Parathyroid adenoma (tissue), 2 donors: ENCODE measurements around the gene SNX21.
"Not testable (repeated sequence)": the region's sequence is repeated elsewhere in the genome, so short reads cannot be mapped to it uniquely, and the experiment has no call there.

Experiments
- H2AFZ ChIP-seq: fragments of 300-600 bp; sonication (generic); one replicate; pipeline ENCODE4 v1.7.0; 2017; ENCODE audit warnings: antibody characterized with exemption, mild to moderate bottlenecking
- H3K27ac ChIP-seq: fragments of 300-600 bp; sonication (generic); one replicate; pipeline ENCODE4 v1.7.0; 2017
- H3K27me3 ChIP-seq: fragments of 300-600 bp; sonication (generic); one replicate; pipeline ENCODE4 v1.7.0; 2017; ENCODE audit warnings: low read length; ENCODE audit not compliant: control insufficient read depth, insufficient read depth
- H3K36me3 ChIP-seq: fragments of 300-600 bp; sonication (generic); one replicate; pipeline ENCODE4 v1.7.0; 2017; ENCODE audit warnings: low read length; ENCODE audit not compliant: control insufficient read depth, insufficient read depth
- H3K4me1 ChIP-seq: fragments of 300-600 bp; sonication (generic); one replicate; pipeline ENCODE4 v1.7.0; 2017; ENCODE audit warnings: control low read depth
- H3K4me2 ChIP-seq: fragments of 300-600 bp; sonication (generic); one replicate; pipeline ENCODE4 v1.7.0; 2017; ENCODE audit warnings: low read length
- H3K4me3 ChIP-seq: fragments of 300-600 bp; sonication (generic); one replicate; pipeline ENCODE4 v1.7.0; 2017; ENCODE audit warnings: low read depth, low read length
- H3K79me2 ChIP-seq: fragments of 300-600 bp; sonication (generic); one replicate; pipeline ENCODE4 v1.7.0; 2017; ENCODE audit warnings: control low read depth
- H3K9ac ChIP-seq: fragments of 300-600 bp; sonication (generic); one replicate; pipeline ENCODE4 v1.7.0; 2017; ENCODE audit warnings: mild to moderate bottlenecking
- H3K9me3 ChIP-seq: fragments of 300-600 bp; sonication (generic); one replicate; pipeline ENCODE4 v1.7.0; 2017; ENCODE audit warnings: low read length; ENCODE audit not compliant: control insufficient read depth
- TF ChIP-seq, protein P1 (sequence below): fragments of 300-600 bp; sonication (generic); IDR thresholded peaks from one replicate; pipeline ENCODE4 v1.7.0; 2017; ENCODE audit warnings: antibody characterized with exemption, mild to moderate bottlenecking
- donor health status: primary hyperparathyroidism.

SNX21 gene

DNA sequence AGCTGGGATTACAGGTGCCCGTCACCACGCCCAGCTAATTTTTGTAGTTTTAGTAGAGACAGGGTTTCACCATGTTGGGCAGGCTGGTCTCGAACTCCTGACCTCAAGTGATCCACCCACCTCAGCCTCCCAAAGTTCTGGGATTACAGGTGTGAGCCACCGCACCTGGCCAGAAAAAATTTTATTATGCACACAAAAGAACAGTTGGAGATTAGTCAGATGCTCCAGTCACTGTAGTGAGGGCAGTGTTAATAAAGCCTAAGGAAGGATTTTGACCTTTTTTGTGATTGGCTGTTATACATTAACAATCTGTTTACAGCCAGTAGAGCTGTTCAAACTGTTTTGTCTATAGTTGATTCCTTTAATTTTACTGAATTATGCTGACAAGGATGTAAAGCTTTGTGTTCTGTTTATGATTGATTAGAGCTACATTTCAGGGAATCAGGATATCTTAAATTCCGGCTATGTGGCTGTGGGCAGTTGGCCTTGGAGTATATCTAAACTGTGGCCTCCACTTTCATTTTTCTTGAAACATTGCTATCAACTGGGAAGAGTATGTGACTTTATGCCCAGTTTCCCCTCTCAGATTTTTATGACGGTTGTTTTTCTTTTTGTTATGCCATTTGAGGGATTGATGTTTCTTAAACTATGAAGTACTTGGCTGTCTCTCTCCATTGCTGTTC lies 33.7 kb downstream of the SNX21 start:
- no peaks in the 10 kb centered on the region for H3K9me3 ChIP-seq
- H3K4me3 ChIP-seq: no peak overlapping the region
- TF ChIP-seq, protein P1, sequence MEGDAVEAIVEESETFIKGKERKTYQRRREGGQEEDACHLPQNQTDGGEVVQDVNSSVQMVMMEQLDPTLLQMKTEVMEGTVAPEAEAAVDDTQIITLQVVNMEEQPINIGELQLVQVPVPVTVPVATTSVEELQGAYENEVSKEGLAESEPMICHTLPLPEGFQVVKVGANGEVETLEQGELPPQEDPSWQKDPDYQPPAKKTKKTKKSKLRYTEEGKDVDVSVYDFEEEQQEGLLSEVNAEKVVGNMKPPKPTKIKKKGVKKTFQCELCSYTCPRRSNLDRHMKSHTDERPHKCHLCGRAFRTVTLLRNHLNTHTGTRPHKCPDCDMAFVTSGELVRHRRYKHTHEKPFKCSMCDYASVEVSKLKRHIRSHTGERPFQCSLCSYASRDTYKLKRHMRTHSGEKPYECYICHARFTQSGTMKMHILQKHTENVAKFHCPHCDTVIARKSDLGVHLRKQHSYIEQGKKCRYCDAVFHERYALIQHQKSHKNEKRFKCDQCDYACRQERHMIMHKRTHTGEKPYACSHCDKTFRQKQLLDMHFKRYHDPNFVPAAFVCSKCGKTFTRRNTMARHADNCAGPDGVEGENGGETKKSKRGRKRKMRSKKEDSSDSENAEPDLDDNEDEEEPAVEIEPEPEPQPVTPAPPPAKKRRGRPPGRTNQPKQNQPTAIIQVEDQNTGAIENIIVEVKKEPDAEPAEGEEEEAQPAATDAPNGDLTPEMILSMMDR: no peak
- no peaks in the 10 kb centered on the region for H3K36me3 ChIP-seq
- H3K9ac ChIP-seq: no peak overlapping the region
- H3K27ac ChIP-seq: no peak overlapping the region
- H3K4me1 ChIP-seq: no peaks in the 10 kb centered on the region
- H2AFZ ChIP-seq: no peak overlapping the region
- H3K79me2 ChIP-seq: peaks cover 3% of the 10 kb centered on the region
- no peaks in the 10 kb centered on the region for H3K27me3 ChIP-seq
- H3K4me2 ChIP-seq: no peak overlapping the region

GRCh38 chr20:45867819-45868176 lies 34.2 kb downstream of the SNX21 start:
- Histone ChIP-seq H3K36me3 (no peaks in the 10 kb centered on the region), H3K4me2 (no peak overlapping the region), H2AFZ (no peak overlapping the region), H3K27me3 (no peaks in the 10 kb centered on the region), H3K9ac (no peak overlapping the region), H3K4me1 (no peaks in the 10 kb centered on the region), H3K79me2 (no peaks in the 10 kb centered on the region), H3K27ac (no peak overlapping the region), H3K4me3 (no peak overlapping the region), H3K9me3 (no peaks in the 10 kb centered on the region)
- TF ChIP-seq, protein P1: no peak

- Histone ChIP-seq H3K4me3 (no peak overlapping the region), H3K27me3 (no peaks in the 10 kb centered on the region), H3K27ac (no peak overlapping the region), H3K4me1 (no peaks in the 10 kb centered on the region), H3K36me3 (no peaks in the 10 kb centered on the region), H3K9me3 (no peaks in the 10 kb centered on the region), H3K9ac (no peak overlapping the region), H3K4me2 (no peak overlapping the region), H2AFZ (no peak overlapping the region), H3K79me2 (no peaks in the 10 kb centered on the region)
- TF ChIP-seq, protein P1: no peak
Observed at GRCh38 chr20:45872626-45873025, 39.0 kb downstream of the SNX21 start.

GRCh38 chr20:45873409-45874103 lies 40.0 kb downstream of the SNX21 start:
- TF ChIP-seq, protein P1: no peak
- H3K4me2 ChIP-seq: no peak overlapping the region
- no peaks in the 10 kb centered on the region for H3K27me3 ChIP-seq
- H3K27ac ChIP-seq: no peak overlapping the region
- no peaks in the 10 kb centered on the region for H3K36me3 ChIP-seq
- no peaks in the 10 kb centered on the region for H3K79me2 ChIP-seq
- no peak overlapping the region for H3K4me3 ChIP-seq
- H3K4me1 ChIP-seq: no peaks in the 10 kb centered on the region
- no peaks in the 10 kb centered on the region for H3K9me3 ChIP-seq
- H3K9ac ChIP-seq: no peak overlapping the region
- H2AFZ ChIP-seq: no peak overlapping the region

- H3K9ac ChIP-seq, H3K36me3 ChIP-seq, H3K27me3 ChIP-seq, H3K4me1 ChIP-seq, H3K4me2 ChIP-seq, H3K79me2 ChIP-seq, H2AFZ ChIP-seq, H3K27ac ChIP-seq, H3K4me3 ChIP-seq, H3K9me3 ChIP-seq: not testable (repeated sequence)
Observed at GRCh38 chr20:45874104-45874481, 40.5 kb downstream of the SNX21 start.
